Measurements from ENCODE around the gene SYPL1.

SYPL1 gene

DNA sequence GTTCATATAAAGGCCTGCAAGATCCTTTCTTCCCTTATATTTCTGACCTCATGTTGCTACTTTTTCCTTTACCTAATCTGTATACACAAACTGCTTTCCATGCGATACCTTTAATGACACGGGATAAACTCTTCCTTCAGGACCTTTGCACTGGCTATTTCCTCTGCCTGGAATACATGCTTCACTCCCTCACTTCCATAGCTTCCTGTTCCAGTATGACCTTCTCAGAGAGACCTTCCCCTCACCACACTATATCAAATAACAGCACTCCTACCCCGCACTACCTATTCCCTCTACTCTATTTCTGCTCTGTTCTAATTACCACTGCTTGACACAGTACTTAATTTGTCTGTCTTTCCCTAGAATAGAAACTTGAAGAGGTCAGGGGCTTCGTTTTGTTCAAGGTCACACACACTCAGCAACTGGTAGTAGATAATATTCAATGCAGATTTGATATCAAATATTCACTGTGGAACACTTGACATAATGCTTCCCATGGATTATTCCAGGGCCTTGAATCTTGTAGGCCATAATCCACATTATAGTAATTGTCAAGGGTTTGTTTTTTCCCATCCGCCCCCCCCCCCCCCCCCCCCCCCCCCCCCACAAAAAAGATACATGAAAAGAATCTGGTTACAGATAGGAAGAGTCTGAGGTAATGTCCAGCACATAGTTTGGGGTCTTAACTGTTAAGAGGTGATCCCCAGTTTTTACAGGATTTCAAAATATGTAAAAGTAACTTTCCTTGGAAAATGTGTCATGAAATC lies 11.1 kb downstream of the SYPL1 start:
- TF ChIP-seq, protein P1, sequence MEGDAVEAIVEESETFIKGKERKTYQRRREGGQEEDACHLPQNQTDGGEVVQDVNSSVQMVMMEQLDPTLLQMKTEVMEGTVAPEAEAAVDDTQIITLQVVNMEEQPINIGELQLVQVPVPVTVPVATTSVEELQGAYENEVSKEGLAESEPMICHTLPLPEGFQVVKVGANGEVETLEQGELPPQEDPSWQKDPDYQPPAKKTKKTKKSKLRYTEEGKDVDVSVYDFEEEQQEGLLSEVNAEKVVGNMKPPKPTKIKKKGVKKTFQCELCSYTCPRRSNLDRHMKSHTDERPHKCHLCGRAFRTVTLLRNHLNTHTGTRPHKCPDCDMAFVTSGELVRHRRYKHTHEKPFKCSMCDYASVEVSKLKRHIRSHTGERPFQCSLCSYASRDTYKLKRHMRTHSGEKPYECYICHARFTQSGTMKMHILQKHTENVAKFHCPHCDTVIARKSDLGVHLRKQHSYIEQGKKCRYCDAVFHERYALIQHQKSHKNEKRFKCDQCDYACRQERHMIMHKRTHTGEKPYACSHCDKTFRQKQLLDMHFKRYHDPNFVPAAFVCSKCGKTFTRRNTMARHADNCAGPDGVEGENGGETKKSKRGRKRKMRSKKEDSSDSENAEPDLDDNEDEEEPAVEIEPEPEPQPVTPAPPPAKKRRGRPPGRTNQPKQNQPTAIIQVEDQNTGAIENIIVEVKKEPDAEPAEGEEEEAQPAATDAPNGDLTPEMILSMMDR (IDR thresholded peaks at IDR 0.05; ENCODE audit: insufficient read depth, low read length, missing control alignments) = no peak
- DNase-seq (ENCODE audit: low read depth, low spot score) = no peak
- ChIA-PET POLR2A (no interaction called here), CTCF (interaction anchor here (1.4 kb wide), 1 partner anchor 569 kb away, joined by 3 read pairs; the partner anchor contains the start of gene RINT1)
- no peak overlapping the region for H3K4me3 ChIP-seq (ENCODE audit: low read depth, low read length)

DNA sequence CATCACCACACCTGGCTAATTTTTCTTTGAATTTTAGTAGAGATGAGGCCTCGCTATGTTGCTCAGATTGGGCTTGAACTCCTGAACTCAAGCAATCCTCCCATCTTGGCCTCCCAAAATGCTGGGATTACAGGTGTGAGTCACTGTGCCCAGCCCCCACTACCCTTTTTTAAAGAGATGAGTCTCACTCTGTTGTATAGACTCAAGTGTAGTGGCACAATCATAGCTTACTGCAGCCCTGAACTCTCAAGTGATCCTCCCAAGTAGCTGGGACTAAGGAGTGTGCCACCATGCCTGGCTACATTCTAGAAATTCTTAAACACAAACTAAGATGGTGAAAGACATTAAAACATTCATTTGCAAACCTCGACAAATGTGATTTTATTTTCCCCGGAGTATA lies 12.6 kb downstream of the SYPL1 start:
- POLR2A ChIA-PET = no interaction called here
- no peak for DNase-seq (ENCODE audit: low read depth, low spot score)
- no peak overlapping the region for H3K4me3 ChIP-seq (ENCODE audit: low read depth, low read length)
- TF ChIP-seq, protein P1 (IDR thresholded peaks at IDR 0.05; ENCODE audit: insufficient read depth, low read length, missing control alignments) = no peak
- CTCF ChIA-PET = interaction anchor here (1.4 kb wide), 1 partner anchor 568 kb away, joined by 3 read pairs; the partner anchor contains the start of gene RINT1

DNA sequence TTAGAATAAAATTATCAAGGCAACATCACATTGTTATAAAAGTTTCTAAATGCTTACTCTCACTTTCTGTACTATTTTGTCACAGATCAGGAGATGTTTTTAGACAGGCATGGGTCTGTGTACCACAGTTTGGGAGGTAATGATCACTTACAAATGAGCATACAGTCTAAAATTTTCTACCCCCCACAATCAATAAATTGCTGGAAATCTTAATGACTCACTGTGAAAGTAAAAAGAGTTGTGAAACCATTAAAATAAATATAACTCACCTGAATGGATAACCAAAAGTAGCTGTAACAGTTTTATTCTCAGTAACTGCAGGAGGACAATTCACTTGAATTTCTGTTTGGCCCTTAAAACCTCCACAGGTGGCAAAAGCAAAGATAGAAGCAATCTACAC lies 13.2 kb downstream of the SYPL1 start:
- CTCF ChIA-PET = no interaction called here
- POLR2A ChIA-PET = no interaction called here
- DNase-seq (ENCODE audit: low read depth, low spot score) = no peak
- no peak overlapping the region for H3K4me3 ChIP-seq (ENCODE audit: low read depth, low read length)
- TF ChIP-seq, protein P1 (IDR thresholded peaks at IDR 0.05; ENCODE audit: insufficient read depth, low read length, missing control alignments) = no peak

DNA sequence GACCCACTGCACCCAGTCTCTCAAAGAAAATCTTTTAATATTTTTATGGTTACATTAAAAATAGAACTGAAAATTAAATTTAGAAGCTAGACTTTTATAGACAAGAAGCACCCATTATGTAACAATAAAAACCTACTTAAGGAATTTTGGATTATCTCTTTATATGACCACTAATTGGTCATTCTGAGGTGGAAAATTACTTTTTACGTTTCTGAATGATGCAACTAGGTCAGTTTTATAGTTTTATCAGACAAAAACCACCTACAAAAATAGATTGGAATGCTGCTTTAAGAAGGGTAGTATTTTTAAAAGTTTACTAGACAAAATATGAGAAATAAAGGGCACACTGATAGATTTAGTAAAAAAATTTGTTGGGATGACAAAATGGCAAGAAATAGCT lies 16.5 kb downstream of the SYPL1 start:
- no peak overlapping the region for H3K4me3 ChIP-seq (ENCODE audit: low read depth, low read length)
- ChIA-PET POLR2A (no interaction called here), CTCF (interaction anchor here (1.4 to 2.0 kb wide), 2 partner anchors 17 to 58 kb away, joined by 3 to 5 read pairs; partner anchors contain the start of gene SYPL1)
- TF ChIP-seq, protein P1 (IDR thresholded peaks at IDR 0.05; ENCODE audit: insufficient read depth, low read length, missing control alignments) = no peak
- no peak for DNase-seq (ENCODE audit: low read depth, low spot score)

DNA sequence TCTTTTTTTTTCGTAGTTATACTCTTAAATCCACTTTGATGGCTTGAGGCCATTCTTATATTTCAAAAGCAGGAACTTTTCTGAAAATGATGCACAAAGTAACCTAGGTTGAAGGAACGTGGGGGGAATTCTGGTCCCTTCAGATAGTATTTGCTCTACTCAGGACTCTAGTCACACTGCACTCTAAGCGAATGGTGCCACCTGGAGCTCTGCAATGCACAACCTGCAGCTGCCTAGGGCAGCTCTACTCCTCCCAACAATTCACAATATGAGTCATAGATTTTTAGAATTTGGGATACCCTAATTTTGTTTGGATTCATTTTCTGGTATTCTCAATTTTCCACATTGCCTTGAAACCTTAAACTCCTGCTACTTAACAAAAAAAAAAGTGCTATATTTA lies 17.3 kb downstream of the SYPL1 start:
- DNase-seq (ENCODE audit: low read depth, low spot score) = no peak
- CTCF ChIA-PET = interaction anchor here (2.0 kb wide), 1 partner anchor 59 kb away, joined by 5 read pairs; no protein-coding TSS in a partner anchor
- H3K4me3 ChIP-seq (ENCODE audit: low read depth, low read length) = no peak overlapping the region
- TF ChIP-seq, protein P1 (IDR thresholded peaks at IDR 0.05; ENCODE audit: insufficient read depth, low read length, missing control alignments) = no peak
- POLR2A ChIA-PET = no interaction called here

DNA sequence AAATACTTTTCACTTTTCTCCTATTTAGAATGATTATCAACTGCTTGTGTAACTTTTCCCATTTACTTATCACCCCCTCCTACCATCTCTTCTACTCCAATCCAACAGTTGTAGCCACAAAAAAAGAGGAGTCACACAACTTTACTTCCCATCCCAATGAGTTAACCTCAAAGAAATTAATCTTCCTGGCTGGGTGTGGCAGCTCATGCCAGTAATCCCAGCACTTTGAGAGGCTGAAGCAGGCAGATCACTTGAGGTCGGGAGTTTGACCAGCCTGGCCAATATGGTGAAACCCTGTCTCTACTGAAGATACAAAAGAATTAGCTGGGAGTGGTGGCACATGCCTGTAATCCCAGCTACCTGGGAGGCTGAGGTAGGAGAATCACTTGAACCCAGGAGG lies 19.9 kb downstream of the SYPL1 start:
- no peak for DNase-seq (ENCODE audit: low read depth, low spot score)
- CTCF ChIA-PET = no interaction called here
- no peak overlapping the region for H3K4me3 ChIP-seq (ENCODE audit: low read depth, low read length)
- POLR2A ChIA-PET = no interaction called here
- TF ChIP-seq, protein P1 (IDR thresholded peaks at IDR 0.05; ENCODE audit: insufficient read depth, low read length, missing control alignments) = no peak

All from AG04449 (cell line).